ENCODE measurements around the gene CLEC1A.

GRCh38 chr12:10033783-10034545, 64.8 kb downstream of the CLEC1A start:
- TF ChIP-seq, protein P1, sequence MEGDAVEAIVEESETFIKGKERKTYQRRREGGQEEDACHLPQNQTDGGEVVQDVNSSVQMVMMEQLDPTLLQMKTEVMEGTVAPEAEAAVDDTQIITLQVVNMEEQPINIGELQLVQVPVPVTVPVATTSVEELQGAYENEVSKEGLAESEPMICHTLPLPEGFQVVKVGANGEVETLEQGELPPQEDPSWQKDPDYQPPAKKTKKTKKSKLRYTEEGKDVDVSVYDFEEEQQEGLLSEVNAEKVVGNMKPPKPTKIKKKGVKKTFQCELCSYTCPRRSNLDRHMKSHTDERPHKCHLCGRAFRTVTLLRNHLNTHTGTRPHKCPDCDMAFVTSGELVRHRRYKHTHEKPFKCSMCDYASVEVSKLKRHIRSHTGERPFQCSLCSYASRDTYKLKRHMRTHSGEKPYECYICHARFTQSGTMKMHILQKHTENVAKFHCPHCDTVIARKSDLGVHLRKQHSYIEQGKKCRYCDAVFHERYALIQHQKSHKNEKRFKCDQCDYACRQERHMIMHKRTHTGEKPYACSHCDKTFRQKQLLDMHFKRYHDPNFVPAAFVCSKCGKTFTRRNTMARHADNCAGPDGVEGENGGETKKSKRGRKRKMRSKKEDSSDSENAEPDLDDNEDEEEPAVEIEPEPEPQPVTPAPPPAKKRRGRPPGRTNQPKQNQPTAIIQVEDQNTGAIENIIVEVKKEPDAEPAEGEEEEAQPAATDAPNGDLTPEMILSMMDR (IDR thresholded peaks at IDR 0.05), result peak; percentile 76
- no peak for TF ChIP-seq ZFX (IDR thresholded peaks at IDR 0.05; ENCODE audit: borderline replicate concordance)
